ENCODE data around the gene PRUNE2. TPM values are rescaled to one million over a fixed set of nuclear protein-coding genes. Genes with fewer than 3 reads are reported as not detected.

Gene PRUNE2
- total and polyA plus RNA-seq, 2 experiments from 2014 or later: 0.46 to 4.1 TPM

DNA sequence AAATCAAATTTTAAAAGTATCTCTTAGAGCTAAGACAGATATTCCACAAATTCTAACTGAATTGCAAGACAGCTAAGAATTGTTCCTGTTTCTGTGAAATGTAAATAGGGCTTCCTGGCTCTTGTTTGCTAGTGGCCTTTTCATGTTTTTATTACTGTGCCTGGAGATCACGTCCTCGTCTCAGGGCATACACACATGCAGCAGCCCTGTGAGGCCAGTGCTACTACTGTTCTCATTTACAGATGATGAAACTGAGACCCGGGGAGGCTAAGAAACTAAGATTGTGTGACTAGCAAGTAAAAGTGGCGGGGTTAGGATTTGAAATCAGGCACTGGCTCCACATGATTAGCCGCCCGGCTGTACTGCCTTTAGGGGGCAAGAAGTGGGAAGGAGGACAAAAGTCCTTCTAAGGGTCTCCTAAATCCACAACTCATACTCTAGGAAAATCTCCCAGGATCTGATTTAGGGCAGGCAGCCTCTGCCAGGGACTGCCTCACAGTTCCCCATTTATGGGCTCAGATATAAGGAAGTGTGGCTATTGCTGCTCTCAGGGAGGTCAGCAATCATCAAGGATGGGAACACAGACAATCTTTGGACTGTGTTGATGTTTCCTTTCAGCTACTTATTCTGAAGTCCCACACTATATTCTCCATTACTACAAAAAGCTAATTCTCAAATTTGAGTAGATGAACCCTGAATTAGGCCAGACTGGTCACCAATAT lies 7.9 kb downstream of the PRUNE2 start:
- WGBS (ENCODE audit: low lambda C conversion rate, missing lambda C conversion rate): 67% methylated on average over 6 of the region's 6 CpGs

DNA sequence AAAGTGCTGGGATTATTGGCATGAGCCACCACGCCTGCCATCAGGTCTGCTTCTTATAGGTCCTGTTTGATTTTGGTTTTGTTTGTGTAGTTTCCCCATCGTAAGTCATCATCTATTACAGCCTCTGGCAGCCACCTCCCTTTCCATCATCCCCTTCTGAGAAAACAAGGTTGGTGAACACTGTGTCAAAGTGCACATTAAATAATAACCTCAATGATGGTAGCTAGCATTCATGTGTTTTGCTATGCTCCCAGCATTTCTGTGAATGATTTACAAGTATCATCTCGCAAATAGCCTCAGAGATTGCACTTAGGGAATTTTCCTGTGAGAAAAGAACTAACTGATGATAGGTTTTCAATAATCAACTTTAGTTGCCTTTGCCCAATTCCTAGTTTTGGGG lies 9.9 kb downstream of the PRUNE2 start:
- no peak overlapping the region for H3K27ac ChIP-seq
- H3K27me3 ChIP-seq: peaks cover 18% of the 10 kb centered on the region
- WGBS (ENCODE audit: low lambda C conversion rate, missing lambda C conversion rate): 63% methylated on average over 3 of the region's 3 CpGs
- TF ChIP-seq, protein P1, sequence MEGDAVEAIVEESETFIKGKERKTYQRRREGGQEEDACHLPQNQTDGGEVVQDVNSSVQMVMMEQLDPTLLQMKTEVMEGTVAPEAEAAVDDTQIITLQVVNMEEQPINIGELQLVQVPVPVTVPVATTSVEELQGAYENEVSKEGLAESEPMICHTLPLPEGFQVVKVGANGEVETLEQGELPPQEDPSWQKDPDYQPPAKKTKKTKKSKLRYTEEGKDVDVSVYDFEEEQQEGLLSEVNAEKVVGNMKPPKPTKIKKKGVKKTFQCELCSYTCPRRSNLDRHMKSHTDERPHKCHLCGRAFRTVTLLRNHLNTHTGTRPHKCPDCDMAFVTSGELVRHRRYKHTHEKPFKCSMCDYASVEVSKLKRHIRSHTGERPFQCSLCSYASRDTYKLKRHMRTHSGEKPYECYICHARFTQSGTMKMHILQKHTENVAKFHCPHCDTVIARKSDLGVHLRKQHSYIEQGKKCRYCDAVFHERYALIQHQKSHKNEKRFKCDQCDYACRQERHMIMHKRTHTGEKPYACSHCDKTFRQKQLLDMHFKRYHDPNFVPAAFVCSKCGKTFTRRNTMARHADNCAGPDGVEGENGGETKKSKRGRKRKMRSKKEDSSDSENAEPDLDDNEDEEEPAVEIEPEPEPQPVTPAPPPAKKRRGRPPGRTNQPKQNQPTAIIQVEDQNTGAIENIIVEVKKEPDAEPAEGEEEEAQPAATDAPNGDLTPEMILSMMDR (IDR thresholded peaks at IDR 0.05; ENCODE audit: poor library complexity): no peak
- no peak for TF ChIP-seq EZH2 (IDR thresholded peaks at IDR 0.05; ENCODE audit: borderline replicate concordance)
- no peak for TF ChIP-seq EZH2phosphoT487 (IDR thresholded peaks at IDR 0.05; ENCODE audit: low read depth, severe bottlenecking, unreplicated experiment)
- H2AFZ ChIP-seq: no peak overlapping the region
- no peak overlapping the region for H3K4me3 ChIP-seq
- no peaks in the 10 kb centered on the region for H4K20me1 ChIP-seq (ENCODE audit: insufficient read depth, poor library complexity, severe bottlenecking)
- H3K4me2 ChIP-seq: no peak overlapping the region
- no peaks in the 10 kb centered on the region for H3K9me2 ChIP-seq (replicated peaks; ENCODE audit: insufficient read depth)
- no peak for DNase-seq (ENCODE audit: low spot score)
- no peaks in the 10 kb centered on the region for H3K4me1 ChIP-seq (ENCODE audit: insufficient read depth)
- H3K36me3 ChIP-seq (replicated peaks; ENCODE audit: insufficient read depth, low read depth): no peaks in the 10 kb centered on the region
- no peaks in the 10 kb centered on the region for H3K79me2 ChIP-seq
- no peaks in the 10 kb centered on the region for H3K9me3 ChIP-seq (ENCODE audit: low read depth)

More for the DNA sequence above, 7.9 kb downstream of the PRUNE2 start:
- no peak overlapping the region for H3K4me3 ChIP-seq
- H3K27me3 ChIP-seq: peaks cover 37% of the 10 kb centered on the region
- H3K9me2 ChIP-seq (replicated peaks; ENCODE audit: insufficient read depth): no peaks in the 10 kb centered on the region
- H3K4me1 ChIP-seq (ENCODE audit: insufficient read depth): no peaks in the 10 kb centered on the region
- no peaks in the 10 kb centered on the region for H3K36me3 ChIP-seq (replicated peaks; ENCODE audit: insufficient read depth, low read depth)
- H3K27ac ChIP-seq: no peak overlapping the region
- H3K79me2 ChIP-seq: no peaks in the 10 kb centered on the region
- DNase-seq (ENCODE audit: low spot score): no peak
- no peaks in the 10 kb centered on the region for H4K20me1 ChIP-seq (ENCODE audit: insufficient read depth, poor library complexity, severe bottlenecking)
- TF ChIP-seq, protein P1 (IDR thresholded peaks at IDR 0.05; ENCODE audit: poor library complexity): no peak
- TF ChIP-seq EZH2 (IDR thresholded peaks at IDR 0.05; ENCODE audit: borderline replicate concordance): no peak
- no peak for TF ChIP-seq EZH2phosphoT487 (IDR thresholded peaks at IDR 0.05; ENCODE audit: low read depth, severe bottlenecking, unreplicated experiment)
- no peak overlapping the region for H3K4me2 ChIP-seq
- no peaks in the 10 kb centered on the region for H3K9me3 ChIP-seq (ENCODE audit: low read depth)
- no peak overlapping the region for H2AFZ ChIP-seq

DNA sequence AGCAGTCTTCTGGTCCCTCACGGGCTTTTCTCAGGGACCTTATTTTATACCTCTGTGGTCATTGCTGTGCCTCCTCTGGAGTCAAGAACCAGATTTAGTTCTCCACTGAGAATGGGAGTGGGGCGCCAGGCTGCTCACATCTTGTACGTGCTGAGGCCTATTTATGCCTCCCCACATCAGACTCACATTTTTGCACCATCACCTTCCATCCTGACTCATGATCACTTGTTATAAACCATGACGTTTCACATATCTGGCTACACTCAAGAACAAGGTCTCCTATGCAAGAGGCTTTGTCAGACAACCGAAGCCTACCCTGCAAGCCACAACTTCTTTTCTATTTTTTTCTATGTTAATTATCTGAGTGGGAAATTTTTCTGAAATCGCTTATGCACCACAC lies 10.7 kb downstream of the PRUNE2 start:
- Histone ChIP-seq H3K9me3 (ENCODE audit: low read depth) (no peaks in the 10 kb centered on the region), H3K4me2 (no peak overlapping the region), H3K27me3 (peaks cover 10% of the 10 kb centered on the region), H3K4me1 (ENCODE audit: insufficient read depth) (no peaks in the 10 kb centered on the region), H3K27ac (no peak overlapping the region), H3K36me3 (replicated peaks; ENCODE audit: insufficient read depth, low read depth) (no peaks in the 10 kb centered on the region), H2AFZ (no peak overlapping the region), H3K79me2 (no peaks in the 10 kb centered on the region), H3K9me2 (replicated peaks; ENCODE audit: insufficient read depth) (no peaks in the 10 kb centered on the region), H3K4me3 (no peak overlapping the region), H4K20me1 (ENCODE audit: insufficient read depth, poor library complexity, severe bottlenecking) (no peaks in the 10 kb centered on the region)
- no peak for TF ChIP-seq EZH2 (IDR thresholded peaks at IDR 0.05; ENCODE audit: borderline replicate concordance)
- no peak for TF ChIP-seq EZH2phosphoT487 (IDR thresholded peaks at IDR 0.05; ENCODE audit: low read depth, severe bottlenecking, unreplicated experiment)
- TF ChIP-seq, protein P1 (IDR thresholded peaks at IDR 0.05; ENCODE audit: poor library complexity): no peak
- 78% methylated on average over 6 of the region's 6 CpGs for WGBS (ENCODE audit: low lambda C conversion rate, missing lambda C conversion rate)
- no peak for DNase-seq (ENCODE audit: low spot score)

Measured in hepatocyte (in vitro differentiated cells).